K562 (cell line): ENCODE results near the gene NEDD4L. TPM values are rescaled to one million over a fixed set of nuclear protein-coding genes. Genes with fewer than 3 reads are reported as not detected.

Source experiments
- ATAC-seq: fragments of 200-7000 bp; cut with Tn5 transposase; 3 replicates; pipeline ENCODE4 v1.9.1; 2020; ENCODE audit warnings: moderate library complexity
- BruUV-seq: library from RNA; stranded (reverse); fragments of 400-500 nt; replicated peaks from 2 replicates; lab custom pipeline; 2021; lab: Mats Ljungman, UMichigan
- CTCF ChIA-PET: fragments of 300-600 bp; formaldehyde crosslinking; extraction: SDS; loops from one replicate; lab custom pipeline; 2021; ENCODE audit warnings: low intra/inter-chr PET ratio; lab: Yijun Ruan, JAX
- POLR2A ChIA-PET: fragments of 300-600, 350-650 bp; sonication (Branson Sonifier 250); formaldehyde crosslinking; extraction: SDS; loops from one replicate; lab custom pipeline; 2021; ENCODE audit warnings: antibody characterized with exemption, inconsistent platforms; lab: Yijun Ruan, JAX
- DNase-seq, 4 experiments: peaks; one replicate each; pipeline versions ENCODE4 v3.0.0 to v3.0.0-alpha.2; 2011 to 2018; ENCODE audit warnings: low spot score in 3 of 4, mixed read lengths in 3 of 4; ENCODE audit errors: extremely low read depth in 1 of 4
- FAIRE-seq: peaks from 2 replicates; lab custom pipeline; 2011; peaks lifted over from hg19 to GRCh38; lab: Jason Lieb, UNC
- H2AFZ ChIP-seq: 2 replicates; pipeline ENCODE4 v1.6.0; 2011; ENCODE audit warnings: low read depth, low read length, control low read depth, inconsistent platforms
- H3K27ac ChIP-seq: fragments of 200-600 bp; 3 replicates; pipeline ENCODE4 v1.8.0; 2011; ENCODE audit warnings: low read depth, mild to moderate bottlenecking, control low read depth, inconsistent platforms, low read length, moderate library complexity, mixed read lengths; ENCODE audit errors: extremely low read depth
- H3K27me3 ChIP-seq, 2 experiments: fragments of 300-600 bp in 1 of 2; 2 replicates in 1 of 2; 3 replicates in 1 of 2; pipeline versions ENCODE4 v1.6.0 to v1.8.0; 2011; ENCODE audit warnings: inconsistent platforms in 2 of 2, low read length in 2 of 2, mild to moderate bottlenecking in 1 of 2, mixed read lengths in 1 of 2, moderate library complexity in 1 of 2; ENCODE audit not compliant: control insufficient read depth in 2 of 2, insufficient read depth in 2 of 2
- H3K36me3 ChIP-seq: fragments of 300-600 bp; 3 replicates; pipeline ENCODE4 v1.8.0; 2011; ENCODE audit warnings: mild to moderate bottlenecking, low read length, inconsistent platforms; ENCODE audit not compliant: control insufficient read depth, insufficient read depth
- H3K4me1 ChIP-seq, 2 experiments: fragments of 200-600 bp in 1 of 2; replicated peaks in 1 of 2; 2 replicates in 1 of 2; 3 replicates in 1 of 2; pipeline versions ENCODE4 v1.5.1 to v1.8.0; 2011; ENCODE audit warnings: inconsistent platforms in 2 of 2, low read length in 2 of 2, mild to moderate bottlenecking in 1 of 2, mixed read lengths in 1 of 2, moderate library complexity in 1 of 2; ENCODE audit not compliant: control insufficient read depth in 2 of 2, insufficient read depth in 2 of 2
- H3K4me2 ChIP-seq: 2 replicates; pipeline ENCODE4 v1.6.1; 2011; ENCODE audit warnings: low read length, control low read depth, inconsistent platforms, mixed read lengths; ENCODE audit not compliant: insufficient read depth
- H3K4me3 ChIP-seq: fragments of 200-600 bp; sonication (generic), shearing (Covaris generic); 2 replicates; pipeline ENCODE4 v1.5.1; 2016; ENCODE audit warnings: control low read depth, inconsistent platforms
- H3K79me2 ChIP-seq: fragments of 200-600 bp; 3 replicates; pipeline ENCODE4 v1.8.0; 2011; ENCODE audit warnings: low read length, inconsistent platforms; ENCODE audit not compliant: control insufficient read depth, insufficient read depth
- H3K9ac ChIP-seq, 2 experiments: 2 replicates each; pipeline versions ENCODE4 v1.6.0 to v1.6.1; 2011; ENCODE audit warnings: low read depth in 2 of 2, low read length in 2 of 2, control low read depth in 1 of 2, inconsistent platforms in 1 of 2, mild to moderate bottlenecking in 1 of 2, mixed read lengths in 1 of 2; ENCODE audit not compliant: insufficient read depth in 1 of 2
- H3K9me1 ChIP-seq: one replicate; pipeline ENCODE4 v1.6.0; 2011; ENCODE audit warnings: inconsistent platforms, mild to moderate bottlenecking, low read length, moderate library complexity; ENCODE audit not compliant: control insufficient read depth, insufficient read depth
- H3K9me3 ChIP-seq: replicated peaks from 2 replicates; pipeline ENCODE4 v1.5.1; 2011; ENCODE audit warnings: low read depth, low read length, inconsistent platforms; ENCODE audit not compliant: control insufficient read depth, insufficient read depth
- H4K20me1 ChIP-seq: replicated peaks from 2 replicates; pipeline ENCODE4 v1.6.1; 2011; ENCODE audit warnings: low read length, inconsistent platforms, mixed read lengths; ENCODE audit not compliant: control insufficient read depth, insufficient read depth
- CREB3L1 ChIP-seq: fragments of 450-650 bp; IDR thresholded peaks from 2 replicates; pipeline ENCODE4 v1.6.1; 2014; ENCODE audit warnings: low read depth, mild to moderate bottlenecking, moderate library complexity, borderline replicate concordance
- EGR1 ChIP-seq: fragments of 450-650 bp; conservative IDR thresholded peaks from 2 replicates; pipeline ENCODE4 v1.6.1; 2017; ENCODE audit warnings: mild to moderate bottlenecking
- ETS2 ChIP-seq: IDR thresholded peaks from 2 replicates; pipeline ENCODE4 v1.6.1; 2016; ENCODE audit warnings: borderline replicate concordance, missing genetic modification characterization, mild to moderate bottlenecking, moderate library complexity, missing compliant biosample characterization; ENCODE audit not compliant: poor library complexity, severe bottlenecking
- EZH2 ChIP-seq: IDR thresholded peaks from 2 replicates; pipeline ENCODE4 v1.6.1; 2012; ENCODE audit warnings: low read depth, mild to moderate bottlenecking, inconsistent platforms, low read length, borderline replicate concordance
- FOSL1 ChIP-seq: fragments of 200-800 bp; sonication (Bioruptor generic); conservative IDR thresholded peaks from 2 replicates; pipeline ENCODE4 v1.6.1; 2016; ENCODE audit warnings: missing genetic modification characterization, missing compliant biosample characterization
- FOXA1 ChIP-seq: fragments of 450-650 bp; IDR thresholded peaks from 2 replicates; pipeline ENCODE4 v1.6.1; 2016; ENCODE audit warnings: mild to moderate bottlenecking, borderline replicate concordance
- HNRNPL ChIP-seq: fragments of 200-400 bp; formaldehyde crosslinking; IDR thresholded peaks from 2 replicates; pipeline ENCODE4 v1.6.1; 2017; ENCODE audit warnings: low read depth, mild to moderate bottlenecking, low read length
- HNRNPLL ChIP-seq: fragments of 200-400 bp; formaldehyde crosslinking; IDR thresholded peaks from 2 replicates; pipeline ENCODE4 v1.6.1; 2017; ENCODE audit warnings: low read length, low read depth, mild to moderate bottlenecking; ENCODE audit not compliant: poor library complexity, severe bottlenecking
- IRF2 ChIP-seq: sonication (generic); formaldehyde crosslinking; IDR thresholded peaks from 2 replicates; pipeline ENCODE4 v1.8.1; 2022; ENCODE audit warnings: mild to moderate bottlenecking, missing genetic modification reagents
- NR0B1 ChIP-seq: fragments of 450-650 bp; IDR thresholded peaks from one replicate; pipeline ENCODE4 v1.6.1; 2018; ENCODE audit warnings: mild to moderate bottlenecking, moderate library complexity; ENCODE audit not compliant: partially characterized antibody
- POLR3G ChIP-seq: IDR thresholded peaks from 2 replicates; pipeline ENCODE4 v1.6.1; 2011; ENCODE audit not compliant: insufficient read length, insufficient replicate concordance; ENCODE audit errors: extremely low read depth
- USF1 ChIP-seq: sonication (generic); formaldehyde crosslinking; IDR thresholded peaks from 2 replicates; pipeline ENCODE4 v1.9.0; 2022; ENCODE audit warnings: mild to moderate bottlenecking, missing genetic modification reagents
- ZNF124 ChIP-seq: sonication (generic); formaldehyde crosslinking; IDR thresholded peaks from 2 replicates; pipeline ENCODE4 v1.8.1; 2022; ENCODE audit warnings: missing genetic modification reagents
- ZNF23 ChIP-seq: fragments of 250-450 bp; sonication (Bioruptor Pico); IDR thresholded peaks from 2 replicates; pipeline ENCODE4 v1.4.0; 2020; ENCODE audit warnings: mild to moderate bottlenecking
- ZNF707 ChIP-seq: fragments of 250-450 bp; sonication (Bioruptor Pico); conservative IDR thresholded peaks from 2 replicates; pipeline ENCODE4 v1.8.0; 2022; ENCODE audit warnings: inconsistent platforms, mild to moderate bottlenecking, moderate library complexity
- WGBS: fragments of 100-300 bp; shearing (Covaris generic); methylation state at CpG from one replicate; pipeline ENCODE4 v1.1.6; 2016; ENCODE audit warnings: low coverage, mixed read lengths; ENCODE audit not compliant: insufficient coverage; ENCODE audit errors: missing lambda C conversion rate; 5-methylcytosine and 5-hydroxymethylcytosine counted together
- in situ Hi-C: fragments of 300-500 bp; cut with MboI; formaldehyde crosslinking; loops from 4 replicates; pipeline ENCODE4 v1.15.0; 2018; ENCODE audit warnings: inconsistent platforms, mixed read lengths
- intact Hi-C: fragments of 100-400 bp; cut with micrococcal nuclease; formaldehyde crosslinking; loops from 2 replicates; pipeline ENCODE4 v1.14.2; 2022
- polyA plus RNA-seq, 8 experiments: library from polyadenylated mRNA; depleted of rRNA in 4 of 8; stranded (reverse) in 5 of 8; unstranded in 3 of 8; fragments of >200 nt; fragmentation: Nextera tagmentation in 2 of 8; fragmentation: Illumina TruSeq in 1 of 8; extraction: Ambion mirVana in 2 of 8; extraction: Trizol in 1 of 8; gene quantifications; 2 replicates each; pipeline versions ENCODE4 v1.2.1 to v1.2.3, GENCODE V29; 2011 to 2014; ENCODE audit warnings: inconsistent platforms in 1 of 8, missing spikeins in 1 of 8
- total RNA-seq, 7 experiments: library from RNA; depleted of rRNA in 6 of 7; stranded (reverse); fragments of >200 nt in 6 of 7; fragmentation: Illumina TruSeq in 2 of 7; extraction: Trizol in 2 of 7; gene quantifications; 2 replicates each; pipeline versions ENCODE4 v1.2.1 to v1.2.3, GENCODE V29; 2011 to 2021; ENCODE audit warnings: low replicate concordance in 1 of 7

Gene NEDD4L
- total and polyA plus RNA-seq, 9 of the 15 experiments (the other 6 are each of a cell fraction or from before 2014, with no cell fraction given): 8.1 to 33.4 (median 19.9) TPM

- H4K20me1 ChIP-seq: no peaks in the 10 kb centered on the region
- no peak overlapping the region for H3K9ac ChIP-seq
- no peak overlapping the region for H3K4me3 ChIP-seq
- intact Hi-C loops (no loop called here), in situ Hi-C loops (no loop called here)
- ChIA-PET CTCF (no interaction called here), POLR2A (no interaction called here)
- no TSS peak for BruUV-seq
- H3K27me3 ChIP-seq: peaks cover 0 to 5% of the 10 kb centered on the region in 2 experiments; a peak in 3 of 5 replicates
- ATAC-seq (no peak), FAIRE-seq (no peak), DNase-seq (no peak)
- no peak overlapping the region for H3K27ac ChIP-seq
- no peaks in the 10 kb centered on the region for H3K9me1 ChIP-seq
- WGBS: 0% methylated on average over 2 of the region's 3 CpGs
- H3K36me3 ChIP-seq: no peaks in the 10 kb centered on the region
- no peak for TF ChIP-seq FOXA1
- TF ChIP-seq POLR3G: no peak
- TF ChIP-seq FOSL1 (tag): no peak
- no peak for TF ChIP-seq HNRNPLL
- no peak for TF ChIP-seq ETS2
- TF ChIP-seq ZNF124 (CRISPR knock-in tag): no peak
- TF ChIP-seq EGR1: no peak
- TF ChIP-seq ZNF23: no peak
- no peak for TF ChIP-seq CREB3L1
- TF ChIP-seq EZH2: no peak
- no peak for TF ChIP-seq NR0B1
- no peak for TF ChIP-seq HNRNPL
- no peak for TF ChIP-seq ZNF707
- no peak for TF ChIP-seq IRF2 (CRISPR knock-in tag)
- no peak for TF ChIP-seq USF1 (CRISPR knock-in tag)
- no peak overlapping the region for H2AFZ ChIP-seq
- no peak overlapping the region for H3K4me2 ChIP-seq
- no peaks in the 10 kb centered on the region for H3K79me2 ChIP-seq
- no peaks in the 10 kb centered on the region for H3K9me3 ChIP-seq
- no peaks in the 10 kb centered on the region for H3K4me1 ChIP-seq
These were observed 394.9 kb downstream of the NEDD4L start for GRCh38 chr18:58438958-58439300.
